ENCODE data around the gene TMBIM6.
A peak's percentile ranks its signal among the peaks of the same experiment; 100 is the strongest.

The TMBIM6 gene

GRCh38 chr12:49798248-49798647, 56.9 kb downstream of the TMBIM6 start:
- DNase-seq (ENCODE audit: low spot score), result no peak

- no peak for DNase-seq (ENCODE audit: low spot score)
These were observed 57.6 kb downstream of the TMBIM6 start for GRCh38 chr12:49798934-49799333.

DNA sequence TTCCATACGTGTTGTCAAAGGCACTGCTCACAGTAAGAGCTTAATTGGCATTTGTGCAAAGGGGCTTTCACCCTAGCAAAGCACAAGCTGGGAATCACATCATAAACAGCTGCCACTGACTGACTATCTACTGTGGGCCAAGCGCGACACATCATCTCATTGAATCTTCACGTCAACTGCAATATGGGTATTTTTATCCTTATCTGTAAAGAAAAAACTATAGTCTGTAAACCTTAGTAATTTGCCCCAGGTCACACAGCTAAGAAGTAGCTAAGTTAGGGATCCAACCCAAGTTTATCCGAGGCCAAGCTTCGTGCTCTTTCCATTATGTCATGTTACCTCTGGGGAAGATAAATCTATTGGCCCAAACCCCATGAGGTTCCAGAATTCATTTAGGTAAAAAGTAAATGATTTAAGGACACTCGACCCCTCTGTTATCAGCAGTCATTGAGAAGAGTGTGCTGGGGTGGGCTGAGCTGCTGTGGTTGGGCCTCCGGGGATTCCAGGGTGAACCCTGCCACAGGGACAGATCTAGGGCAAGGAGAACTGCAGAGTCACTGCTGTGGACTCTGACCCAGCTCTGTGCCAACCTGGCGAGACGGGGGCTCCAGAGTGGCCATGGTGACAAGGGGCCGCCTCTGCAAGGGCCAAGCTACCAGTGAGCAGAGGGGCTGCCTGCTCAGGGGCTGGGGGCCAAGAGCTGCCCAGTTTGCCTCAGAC, 59.2 kb downstream of the TMBIM6 start:
- no peak for DNase-seq (ENCODE audit: low spot score)

DNA sequence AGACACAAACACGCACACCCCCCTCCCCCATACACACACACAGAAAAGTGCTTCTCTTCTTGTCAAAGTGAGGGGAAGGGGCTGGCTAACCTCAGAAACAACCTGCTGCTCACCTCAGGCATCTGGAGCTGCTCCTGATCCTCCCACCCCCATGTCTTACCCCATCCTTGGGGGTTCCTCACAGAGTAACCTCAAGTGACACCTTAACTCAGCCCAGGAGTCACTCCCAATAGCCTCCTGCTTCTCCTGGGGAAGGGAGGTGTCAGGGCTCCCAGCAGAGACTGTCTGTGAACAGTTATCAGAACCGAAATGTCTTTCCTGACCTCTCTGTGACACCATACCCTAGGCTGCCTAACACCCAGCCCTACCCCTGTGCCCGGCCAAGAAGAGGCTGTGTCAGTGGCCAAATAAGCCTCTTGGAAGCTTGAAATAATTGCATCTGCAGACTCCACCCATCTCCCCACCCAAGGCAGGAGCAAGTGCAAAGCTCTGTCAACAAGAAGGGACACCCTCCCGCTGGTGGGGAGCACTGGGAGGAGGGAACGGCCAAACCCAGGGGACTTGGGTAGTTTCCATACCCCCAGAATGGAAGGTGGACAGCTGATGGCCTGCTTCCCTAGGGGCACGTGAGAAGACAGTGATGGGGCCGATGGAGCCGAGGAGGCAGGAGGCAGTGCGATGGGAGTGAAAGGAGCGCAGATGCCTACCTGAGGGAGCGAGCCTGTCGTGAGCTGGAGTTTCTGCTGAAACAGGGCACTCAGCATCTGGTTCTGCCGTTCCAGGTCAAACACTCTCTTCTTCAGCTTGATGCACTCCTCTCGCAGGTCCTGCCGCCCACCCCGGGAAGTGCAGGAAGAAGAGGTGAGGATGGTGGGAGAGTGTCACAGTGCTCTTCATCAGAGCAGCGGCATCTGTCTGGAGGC, 60.0 kb downstream of the TMBIM6 start:
- no peak for DNase-seq (ENCODE audit: low spot score)

- no peak for DNase-seq (ENCODE audit: low spot score)
These were observed 62.5 kb downstream of the TMBIM6 start for GRCh38 chr12:49803693-49804450.

DNA sequence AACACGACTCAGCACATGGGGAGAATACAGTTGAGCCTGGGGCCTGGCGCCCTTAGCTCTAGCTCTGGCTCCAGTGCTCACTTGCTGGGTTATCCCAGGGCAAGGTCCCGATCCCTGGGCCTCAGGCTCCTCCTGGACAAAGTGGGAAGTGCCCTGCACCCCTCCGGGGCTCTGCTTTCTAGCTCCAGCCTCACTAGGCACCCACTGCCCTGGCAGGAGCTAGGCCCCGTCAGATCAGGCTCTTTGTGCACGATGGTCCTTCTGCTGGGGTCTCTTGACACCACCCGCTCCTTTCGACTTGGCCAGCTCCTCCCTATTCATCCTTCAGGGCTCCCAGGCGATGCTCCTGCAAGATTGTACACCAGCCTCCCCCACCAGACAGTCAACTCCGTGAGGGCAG, 63.5 kb downstream of the TMBIM6 start:
- DNase-seq (ENCODE audit: low spot score), result no peak

DNA sequence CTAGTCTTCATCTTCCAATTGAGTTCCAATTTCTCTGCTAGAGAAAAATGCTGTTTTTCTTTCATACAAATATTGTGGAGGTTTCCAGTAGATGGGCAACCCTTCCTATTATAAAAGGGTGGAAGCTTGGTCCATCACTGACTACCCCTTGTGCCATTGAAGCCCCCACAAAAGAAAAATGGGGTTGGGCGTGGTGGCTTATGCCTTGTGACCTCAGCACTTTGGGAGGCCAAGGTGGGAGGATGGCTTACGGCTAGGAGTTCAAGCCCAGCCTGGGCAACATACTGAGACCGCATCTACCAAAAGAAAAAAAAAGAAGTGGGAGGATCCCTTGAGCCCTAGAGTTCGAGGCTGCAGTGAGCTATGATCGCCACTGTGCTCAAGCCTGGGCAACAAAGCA, 64.1 kb downstream of the TMBIM6 start:
- no peak for DNase-seq (ENCODE audit: low spot score)

GRCh38 chr12:49806321-49806813, 65.0 kb downstream of the TMBIM6 start:
- no peak for DNase-seq (ENCODE audit: low spot score)

DNA sequence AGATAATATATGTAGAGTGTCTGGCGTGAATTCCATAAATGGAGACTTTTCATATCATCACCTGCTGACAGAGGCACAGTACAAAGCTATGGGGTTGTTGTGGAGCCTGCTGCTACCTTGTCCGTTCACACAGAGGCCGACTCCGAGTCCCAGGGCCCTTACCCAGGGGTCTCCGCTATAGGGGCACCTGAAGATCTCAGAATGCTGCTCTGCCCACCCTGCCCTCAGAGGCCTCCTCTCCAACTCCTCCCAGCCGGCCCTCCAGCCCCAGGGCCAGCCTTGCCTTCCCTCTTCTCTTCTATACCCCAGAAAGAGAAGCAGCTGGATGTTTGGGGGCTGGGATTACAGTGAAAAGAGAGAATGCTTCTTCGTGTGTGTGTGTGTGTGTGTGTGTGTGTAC, 65.5 kb downstream of the TMBIM6 start:
- no peak for DNase-seq (ENCODE audit: low spot score)

DNA sequence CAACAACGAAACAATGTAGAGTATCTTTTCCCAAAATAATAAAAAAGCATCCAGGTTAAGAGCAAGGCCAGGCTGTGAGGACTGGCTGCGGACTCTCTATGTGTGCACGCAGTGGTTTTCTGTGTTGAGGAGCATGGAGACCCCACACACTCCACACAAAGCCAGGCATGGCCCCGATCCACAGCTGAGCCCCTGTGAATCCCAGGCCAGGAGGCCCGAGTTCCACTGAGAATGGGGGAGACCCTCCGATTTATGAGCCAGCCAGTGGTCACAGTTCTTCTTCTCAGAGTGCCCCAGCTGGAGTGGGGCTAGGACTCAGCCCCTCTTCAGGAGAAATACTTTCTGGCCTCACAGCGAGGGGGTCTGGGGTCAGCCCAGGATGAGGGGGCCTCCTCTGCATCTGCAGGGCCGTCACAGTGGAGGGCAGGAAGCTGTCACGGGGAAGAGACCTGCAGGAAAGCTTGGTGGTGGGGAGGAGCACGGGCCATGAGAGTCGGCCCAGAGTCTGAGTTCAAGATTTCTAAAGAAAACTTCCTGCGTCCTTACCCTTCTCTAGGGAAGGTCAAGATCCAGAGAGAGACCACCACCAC, 66.7 kb downstream of the TMBIM6 start:
- no peak for DNase-seq (ENCODE audit: low spot score)

DNA sequence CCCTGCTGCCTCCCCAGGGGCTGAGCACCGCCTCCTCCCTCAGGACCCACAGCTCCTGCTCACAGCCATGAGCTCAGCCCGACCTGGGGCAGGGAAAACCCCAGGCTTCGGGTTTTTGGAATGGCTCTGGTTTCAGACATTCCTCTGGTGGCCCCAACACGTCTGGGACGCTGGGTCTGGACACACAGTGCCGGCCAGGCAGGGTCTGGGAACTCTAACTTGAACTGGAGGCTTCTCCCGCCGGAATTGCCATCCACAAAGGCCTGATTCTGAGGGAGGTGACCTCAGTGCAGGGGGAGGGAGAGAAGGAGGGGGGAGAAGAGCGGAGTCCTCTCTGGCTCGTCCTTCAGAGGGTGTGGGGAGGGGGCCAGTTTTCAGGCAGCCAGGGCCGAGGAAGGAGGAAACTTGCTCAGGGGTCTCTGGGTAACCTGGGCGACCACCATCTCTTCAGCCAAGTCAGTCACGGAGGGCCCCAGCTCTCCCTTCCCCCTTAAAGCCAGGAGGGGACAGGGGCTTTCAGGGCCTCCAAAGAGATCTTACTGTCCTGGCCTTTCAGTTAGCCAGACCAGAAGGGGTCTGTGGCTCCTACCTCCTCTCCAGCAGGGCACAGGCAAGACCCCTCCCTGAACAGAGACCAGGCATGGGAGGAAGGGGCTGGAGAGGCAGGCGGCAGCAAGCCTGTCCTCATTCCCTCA, 67.5 kb downstream of the TMBIM6 start:
- peak; percentile 24 for DNase-seq (ENCODE audit: low spot score)

DNA sequence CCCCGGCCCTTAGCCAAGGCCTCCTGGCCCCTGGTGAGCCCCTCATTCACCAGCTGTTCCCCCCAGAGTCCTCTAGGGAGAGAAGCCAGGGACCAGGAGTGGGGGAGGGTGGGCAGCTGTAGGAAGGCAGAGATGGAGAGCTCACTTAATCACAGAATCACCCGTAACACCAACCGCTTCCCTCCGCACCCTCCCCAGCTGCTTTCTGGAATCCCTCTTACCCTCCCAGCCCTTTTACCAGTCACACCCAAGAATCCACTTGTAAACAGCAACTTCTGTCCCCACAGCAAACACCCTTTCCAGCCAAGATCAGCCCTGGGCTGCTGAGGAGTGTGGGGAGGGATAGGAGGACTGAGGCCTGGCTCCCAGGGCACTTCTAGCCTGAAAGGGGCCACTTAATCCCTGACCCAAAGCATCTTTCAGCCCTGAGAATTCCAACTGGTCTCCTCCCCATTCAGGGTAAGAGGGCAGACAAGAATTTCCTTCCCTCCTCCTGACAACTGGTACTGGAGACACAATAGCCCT, 68.1 kb downstream of the TMBIM6 start:
- no peak for DNase-seq (ENCODE audit: low spot score)

- DNase-seq (ENCODE audit: low spot score), result no peak
These were observed 68.6 kb downstream of the TMBIM6 start for GRCh38 chr12:49809906-49810389.

GRCh38 chr12:49811136-49811535, 69.8 kb downstream of the TMBIM6 start:
- no peak for DNase-seq (ENCODE audit: low spot score)

GRCh38 chr12:49811961-49812401, 70.6 kb downstream of the TMBIM6 start:
- DNase-seq (ENCODE audit: low spot score), result no peak

DNA sequence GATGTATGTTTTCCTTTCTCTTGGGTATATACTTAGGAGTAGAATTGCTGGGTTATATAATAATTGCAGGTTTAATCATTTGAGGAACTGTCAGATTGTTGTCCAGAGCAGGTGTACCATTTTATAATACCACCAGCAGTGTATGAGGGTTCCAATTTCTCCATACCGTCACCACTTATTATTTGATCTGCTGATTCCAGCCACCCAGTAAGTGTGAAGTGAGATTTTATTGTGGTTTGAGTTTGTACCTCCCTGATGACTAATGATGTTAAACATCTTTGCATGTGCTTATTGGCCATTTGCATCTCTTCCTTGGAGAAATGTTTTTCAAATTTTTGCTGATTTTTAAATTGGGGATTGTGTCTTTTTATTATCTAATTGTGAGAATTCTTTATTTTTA, 71.8 kb downstream of the TMBIM6 start:
- no peak for DNase-seq (ENCODE audit: low spot score)
